HG03565 (cell line): Measurements from ENCODE around the gene SNX22.

ENCODE experiments used
- ATAC-seq: cut with Tn5 transposase; IDR thresholded peaks from one replicate; pipeline ENCODE4 v1.9.1; 2021; ENCODE audit warnings: mild to moderate bottlenecking, moderate library complexity; ENCODE audit not compliant: unreplicated experiment

The SNX22 gene

GRCh38 chr15:64193971-64194370 is 42.4 kb downstream of the SNX22 start:
- no peak for ATAC-seq

- no peak for ATAC-seq
These were observed 45.9 kb downstream of the SNX22 start for GRCh38 chr15:64197425-64197824.

- ATAC-seq: no peak
These were observed 53.7 kb downstream of the SNX22 start for GRCh38 chr15:64205202-64205601.
